ENCODE data around the gene PCDHB15.

Gene PCDHB15

GRCh38 chr5:141260458-141261237 is 15.5 kb downstream of the PCDHB15 start:
- no peak for TF ChIP-seq CTCF (IDR thresholded peaks at IDR 0.05; ENCODE audit: control insufficient read depth, extremely low read depth, insufficient read depth)
- DNase-seq (ENCODE audit: low read depth): peak; percentile 1
- H3K4me3 ChIP-seq (ENCODE audit: low read depth, low read length): no peak overlapping the region

GRCh38 chr5:141261238-141261546 is 16.0 kb downstream of the PCDHB15 start:
- no peak for TF ChIP-seq CTCF (IDR thresholded peaks at IDR 0.05; ENCODE audit: control insufficient read depth, extremely low read depth, insufficient read depth)

GRCh38 chr5:141269195-141269594 is 24.0 kb downstream of the PCDHB15 start:
- DNase-seq (ENCODE audit: low read depth): no peak
- no peak for TF ChIP-seq CTCF (IDR thresholded peaks at IDR 0.05; ENCODE audit: control insufficient read depth, extremely low read depth, insufficient read depth)

More at GRCh38 chr5:141261238-141261546, 16.0 kb downstream of the PCDHB15 start:
- no peak overlapping the region for H3K4me3 ChIP-seq (ENCODE audit: low read depth, low read length)
- DNase-seq (ENCODE audit: low read depth): no peak

GRCh38 chr5:141272906-141273305 is 27.7 kb downstream of the PCDHB15 start:
- H3K4me3 ChIP-seq (ENCODE audit: low read depth, low read length): no peak overlapping the region
- TF ChIP-seq CTCF (IDR thresholded peaks at IDR 0.05; ENCODE audit: control insufficient read depth, extremely low read depth, insufficient read depth): no peak
- no peak for DNase-seq (ENCODE audit: low read depth)

More at GRCh38 chr5:141269195-141269594, 24.0 kb downstream of the PCDHB15 start:
- no peak overlapping the region for H3K4me3 ChIP-seq (ENCODE audit: low read depth, low read length)

- DNase-seq (ENCODE audit: low read depth): no peak
- no peak overlapping the region for H3K4me3 ChIP-seq (ENCODE audit: low read depth, low read length)
- no peak for TF ChIP-seq CTCF (IDR thresholded peaks at IDR 0.05; ENCODE audit: control insufficient read depth, extremely low read depth, insufficient read depth)
These were observed 53.2 kb downstream of the PCDHB15 start for GRCh38 chr5:141298376-141298775.
